ENCODE results near the gene ADGRL1.

- TF ChIP-seq POLR2A (IDR thresholded peaks at IDR 0.05), result no peak
- TF ChIP-seq, protein P1, sequence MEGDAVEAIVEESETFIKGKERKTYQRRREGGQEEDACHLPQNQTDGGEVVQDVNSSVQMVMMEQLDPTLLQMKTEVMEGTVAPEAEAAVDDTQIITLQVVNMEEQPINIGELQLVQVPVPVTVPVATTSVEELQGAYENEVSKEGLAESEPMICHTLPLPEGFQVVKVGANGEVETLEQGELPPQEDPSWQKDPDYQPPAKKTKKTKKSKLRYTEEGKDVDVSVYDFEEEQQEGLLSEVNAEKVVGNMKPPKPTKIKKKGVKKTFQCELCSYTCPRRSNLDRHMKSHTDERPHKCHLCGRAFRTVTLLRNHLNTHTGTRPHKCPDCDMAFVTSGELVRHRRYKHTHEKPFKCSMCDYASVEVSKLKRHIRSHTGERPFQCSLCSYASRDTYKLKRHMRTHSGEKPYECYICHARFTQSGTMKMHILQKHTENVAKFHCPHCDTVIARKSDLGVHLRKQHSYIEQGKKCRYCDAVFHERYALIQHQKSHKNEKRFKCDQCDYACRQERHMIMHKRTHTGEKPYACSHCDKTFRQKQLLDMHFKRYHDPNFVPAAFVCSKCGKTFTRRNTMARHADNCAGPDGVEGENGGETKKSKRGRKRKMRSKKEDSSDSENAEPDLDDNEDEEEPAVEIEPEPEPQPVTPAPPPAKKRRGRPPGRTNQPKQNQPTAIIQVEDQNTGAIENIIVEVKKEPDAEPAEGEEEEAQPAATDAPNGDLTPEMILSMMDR (IDR thresholded peaks at IDR 0.05), result no peak
These were observed 63.4 kb downstream of the ADGRL1 start for GRCh38 chr19:14142262-14143190.
